Stomach smooth muscle (tissue), 2 donors: ENCODE data around the gene MCRS1.
"Not testable (repeated sequence)": the region's sequence is repeated elsewhere in the genome, so short reads cannot be mapped to it uniquely, and the experiment has no call there.

Experiments
- H3K27ac ChIP-seq: one replicate; pipeline ENCODE4 v1.7.0; 2013; ENCODE audit warnings: mild to moderate bottlenecking, low read length, inconsistent platforms
- H3K27me3 ChIP-seq, 2 donors: one replicate each; pipeline ENCODE4 v1.7.0; 2013; ENCODE audit warnings: low read length in 2 of 2; ENCODE audit not compliant: insufficient read depth in 2 of 2, control insufficient read depth in 1 of 2
- H3K36me3 ChIP-seq, 2 donors: one replicate each; pipeline ENCODE4 v1.7.0; 2013; ENCODE audit warnings: low read length in 2 of 2; ENCODE audit not compliant: control insufficient read depth in 2 of 2, insufficient read depth in 2 of 2
- H3K4me1 ChIP-seq: one replicate; pipeline ENCODE4 v1.7.0; 2013; ENCODE audit warnings: low read length; ENCODE audit not compliant: control insufficient read depth, insufficient read depth
- H3K4me3 ChIP-seq, 2 donors: one replicate each; pipeline ENCODE4 v1.7.0; 2013; ENCODE audit warnings: low read length in 2 of 2
- H3K9ac ChIP-seq, 2 donors: one replicate each; pipeline ENCODE4 v1.7.0; 2013; ENCODE audit warnings: low read length in 2 of 2, mild to moderate bottlenecking in 1 of 2
- H3K9me3 ChIP-seq, 2 donors: one replicate each; pipeline ENCODE4 v1.7.0; 2013; ENCODE audit warnings: low read length in 2 of 2; ENCODE audit not compliant: control insufficient read depth in 2 of 2
- donor health status: healthy.
- donor health status: Pancreatic carcinoma.

MCRS1 gene

GRCh38 chr12:49527361-49528130 is 40.4 kb downstream of the MCRS1 start:
- H3K36me3 ChIP-seq, result peaks cover 23 to 28% of the 10 kb centered on the region in 2 donors
- H3K4me1 ChIP-seq, result no peaks in the 10 kb centered on the region
- no peak overlapping the region for H3K27ac ChIP-seq
- no peak overlapping the region for H3K4me3 ChIP-seq
- no peak overlapping the region for H3K9ac ChIP-seq
- H3K9me3 ChIP-seq, result no peaks in the 10 kb centered on the region
- H3K27me3 ChIP-seq, result no peaks in the 10 kb centered on the region

DNA sequence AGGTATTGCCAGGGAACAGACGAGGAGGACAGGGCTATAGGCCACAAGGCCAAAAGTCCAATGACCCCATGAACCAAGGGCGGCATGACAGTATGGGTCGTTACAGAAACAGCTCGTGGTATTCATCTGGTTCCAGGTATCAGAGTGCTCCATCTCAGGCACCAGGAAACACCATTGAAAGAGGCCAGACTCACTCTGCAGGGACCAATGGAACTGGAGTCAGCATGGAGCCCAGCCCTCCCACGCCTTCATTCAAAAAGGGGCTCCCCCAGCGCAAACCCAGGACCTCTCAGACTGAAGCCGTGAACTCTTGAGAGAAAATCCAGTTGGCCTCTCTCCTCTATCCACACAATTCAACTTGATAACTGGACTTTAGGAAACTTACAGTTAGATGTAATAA is 42.0 kb downstream of the MCRS1 start:
- Histone ChIP-seq H3K9me3 (no peaks in the 10 kb centered on the region), H3K27me3 (no peaks in the 10 kb centered on the region), H3K4me1 (no peaks in the 10 kb centered on the region), H3K9ac (no peak overlapping the region), H3K36me3 (peaks cover 26 to 29% of the 10 kb centered on the region in 2 donors), H3K4me3 (no peak overlapping the region), H3K27ac (no peak overlapping the region)

- no peak overlapping the region for H3K27ac ChIP-seq
- peaks cover 26 to 29% of the 10 kb centered on the region in 2 donors for H3K36me3 ChIP-seq
- no peak overlapping the region for H3K4me3 ChIP-seq
- no peaks in the 10 kb centered on the region for H3K4me1 ChIP-seq
- H3K9me3 ChIP-seq, result no peaks in the 10 kb centered on the region
- H3K27me3 ChIP-seq, result no peaks in the 10 kb centered on the region
- no peak overlapping the region for H3K9ac ChIP-seq
These were observed 43.1 kb downstream of the MCRS1 start for GRCh38 chr12:49524660-49525324.

- peaks cover 24 to 26% of the 10 kb centered on the region in 2 donors for H3K36me3 ChIP-seq
- no peak overlapping the region for H3K4me3 ChIP-seq
- H3K9ac ChIP-seq, result no peak overlapping the region
- no peaks in the 10 kb centered on the region for H3K27me3 ChIP-seq
- no peaks in the 10 kb centered on the region for H3K4me1 ChIP-seq
- no peaks in the 10 kb centered on the region for H3K9me3 ChIP-seq
- H3K27ac ChIP-seq, result no peak overlapping the region
These were observed 46.6 kb downstream of the MCRS1 start for GRCh38 chr12:49521389-49521788.

DNA sequence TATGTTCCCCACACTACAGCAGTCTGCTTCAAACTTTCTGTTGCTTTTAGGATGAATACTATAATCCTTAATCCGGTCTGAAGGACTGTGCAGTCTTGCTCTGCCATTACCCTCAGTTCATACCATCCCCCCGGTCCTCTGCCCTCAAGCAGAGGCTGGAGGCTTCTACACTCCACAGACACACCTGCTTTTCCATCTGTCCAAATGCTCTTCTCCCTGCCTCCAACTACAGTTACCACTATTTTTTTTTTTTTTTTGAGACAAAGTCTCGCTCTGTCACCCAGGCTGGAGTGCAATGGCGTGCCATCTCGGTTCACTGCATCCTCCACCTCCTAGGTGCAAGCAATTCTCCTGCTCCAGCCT is 48.4 kb downstream of the MCRS1 start:
- no peak overlapping the region for H3K27ac ChIP-seq
- peaks cover 11% of the 10 kb centered on the region in 2 donors for H3K36me3 ChIP-seq

DNA sequence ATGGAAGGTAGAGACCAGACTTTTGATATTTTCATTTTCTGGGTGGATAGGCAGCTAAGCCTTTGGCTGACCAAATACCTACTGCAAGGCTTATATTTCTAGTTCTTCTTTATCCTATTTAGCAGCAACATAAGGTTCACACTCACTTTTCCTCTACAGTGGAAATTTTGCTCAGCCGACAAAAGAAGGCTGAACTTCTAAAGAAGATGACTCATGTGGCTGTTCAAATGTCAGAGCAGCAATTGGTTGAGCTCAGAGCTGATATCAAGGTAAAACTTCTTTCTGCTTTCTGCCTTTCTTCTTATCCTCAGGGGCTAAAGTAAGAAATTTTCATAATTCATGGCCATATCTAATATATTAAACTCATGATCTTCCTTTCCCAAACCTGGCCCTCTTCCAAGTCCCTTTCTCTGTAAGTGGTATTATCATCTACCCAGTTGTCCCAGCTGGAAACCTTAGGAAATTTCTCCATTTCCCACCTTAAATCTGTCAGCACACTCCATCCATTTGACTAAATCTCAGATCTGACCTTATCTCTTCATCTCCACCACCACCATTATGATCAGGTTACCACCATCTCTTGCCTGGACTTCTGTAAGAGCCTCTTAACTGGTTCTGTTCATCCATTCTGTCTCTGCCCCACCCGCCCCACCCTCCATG is 48.9 kb downstream of the MCRS1 start:
- no peak overlapping the region for H3K27ac ChIP-seq
- no peak overlapping the region for H3K4me3 ChIP-seq
- peaks cover 6 to 8% of the 10 kb centered on the region in 2 donors for H3K36me3 ChIP-seq
- no peaks in the 10 kb centered on the region for H3K27me3 ChIP-seq
- no peaks in the 10 kb centered on the region for H3K9me3 ChIP-seq
- H3K9ac ChIP-seq, result no peak overlapping the region
- no peaks in the 10 kb centered on the region for H3K4me1 ChIP-seq

More for the DNA sequence above, 48.4 kb downstream of the MCRS1 start:
- Histone ChIP-seq H3K27me3 (no peaks in the 10 kb centered on the region), H3K9ac (no peak overlapping the region), H3K9me3 (no peaks in the 10 kb centered on the region), H3K4me3 (no peak overlapping the region), H3K4me1 (no peaks in the 10 kb centered on the region)

DNA sequence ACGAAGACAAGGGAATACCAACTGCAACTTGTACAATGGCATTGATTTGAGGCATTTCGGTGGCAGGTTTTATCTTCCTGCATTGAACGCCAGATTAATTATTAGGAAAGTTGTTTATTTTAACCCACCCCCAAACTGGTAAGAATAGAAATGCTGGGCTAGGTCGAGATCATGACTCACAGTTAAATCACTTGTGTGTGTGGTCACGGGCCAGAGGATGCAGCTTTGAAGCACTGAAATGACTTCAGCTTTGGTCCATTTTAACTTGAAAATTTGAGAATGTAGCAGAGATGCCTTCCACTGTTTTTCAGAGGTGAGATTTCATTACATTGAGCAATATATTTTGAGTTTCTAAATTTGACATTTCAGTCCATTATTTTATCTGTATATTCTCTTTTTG is 52.7 kb downstream of the MCRS1 start:
- no peak overlapping the region for H3K27ac ChIP-seq
- no peaks in the 10 kb centered on the region for H3K4me1 ChIP-seq
- H3K36me3 ChIP-seq, result no peaks in the 10 kb centered on the region
- no peak overlapping the region for H3K4me3 ChIP-seq
- H3K9ac ChIP-seq, result no peak overlapping the region
- H3K27me3 ChIP-seq, result no peaks in the 10 kb centered on the region
- no peaks in the 10 kb centered on the region for H3K9me3 ChIP-seq

DNA sequence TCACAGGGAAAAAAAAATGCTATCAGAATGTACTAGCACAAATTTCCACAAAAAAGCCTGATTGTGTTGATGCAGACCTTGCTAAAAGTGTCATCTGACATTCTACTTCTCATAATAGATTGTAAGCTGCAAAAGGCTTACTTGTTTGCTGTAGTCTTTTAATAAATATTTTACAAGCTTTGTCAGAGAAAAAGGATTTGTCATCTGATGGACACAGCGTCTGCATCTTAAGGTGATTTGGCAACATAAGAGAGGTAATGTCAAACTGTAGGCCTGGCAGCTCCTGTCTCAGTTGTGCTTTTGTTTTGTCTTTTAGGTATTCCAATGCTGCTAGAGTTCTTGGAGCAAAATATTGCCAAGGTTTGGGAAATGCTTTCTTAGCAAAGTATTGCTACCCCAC is 55.4 kb downstream of the MCRS1 start:
- H3K27me3 ChIP-seq, result no peaks in the 10 kb centered on the region
- no peaks in the 10 kb centered on the region for H3K9me3 ChIP-seq
- no peaks in the 10 kb centered on the region for H3K4me1 ChIP-seq
- no peak overlapping the region for H3K9ac ChIP-seq
- no peak overlapping the region for H3K4me3 ChIP-seq
- no peaks in the 10 kb centered on the region for H3K36me3 ChIP-seq
- H3K27ac ChIP-seq, result no peak overlapping the region

- no peaks in the 10 kb centered on the region for H3K36me3 ChIP-seq
- H3K27me3 ChIP-seq, result no peaks in the 10 kb centered on the region
- no peak overlapping the region for H3K27ac ChIP-seq
- H3K9me3 ChIP-seq, result no peaks in the 10 kb centered on the region
- no peak overlapping the region for H3K4me3 ChIP-seq
- no peaks in the 10 kb centered on the region for H3K4me1 ChIP-seq
- no peak overlapping the region for H3K9ac ChIP-seq
These were observed 56.5 kb downstream of the MCRS1 start for GRCh38 chr12:49511410-49511809.

DNA sequence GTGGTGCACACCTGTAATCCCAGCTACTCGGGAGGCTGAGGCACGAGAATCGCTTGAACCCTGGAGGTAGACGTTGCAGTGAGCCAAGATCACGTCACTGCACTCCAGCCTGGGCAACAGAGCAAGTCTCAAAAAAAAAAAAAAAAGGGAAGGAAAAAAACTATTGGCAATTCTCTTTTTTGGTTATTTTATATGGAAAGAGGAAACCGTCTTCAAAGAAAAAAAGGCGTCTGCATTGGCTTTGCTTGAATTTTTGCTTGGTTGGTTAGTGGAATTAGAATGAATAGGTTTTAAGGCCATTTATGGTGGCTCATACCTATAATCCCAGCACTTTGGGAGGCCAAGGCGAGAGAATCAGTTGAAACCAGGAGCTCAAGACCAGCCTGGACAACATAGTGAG is 58.3 kb downstream of the MCRS1 start:
- H3K36me3 ChIP-seq, H3K4me1 ChIP-seq, H3K9me3 ChIP-seq, H3K9ac ChIP-seq, H3K4me3 ChIP-seq, H3K27ac ChIP-seq, H3K27me3 ChIP-seq: not testable (repeated sequence)
